Endothelial cell of umbilical vein (primary cell): ENCODE measurements around the gene OR7C2. TPM values are rescaled to one million over a fixed set of nuclear protein-coding genes. Genes with fewer than 3 reads are reported as not detected.

Experiments
- BruUV-seq: library from RNA; stranded (reverse); fragments of 400-500 nt; replicated peaks from 2 replicates; lab custom pipeline; 2021; lab: Mats Ljungman, UMichigan
- CTCF ChIA-PET: fragments of 300-600, 350-600 bp; sonication (Branson Sonifier 250); formaldehyde crosslinking; loops from one replicate; lab custom pipeline; 2021; ENCODE audit warnings: antibody characterized with exemption, inconsistent platforms; lab: Charles Lee
- POLR2A ChIA-PET: fragments of 300-600, 350-600 bp; sonication (Branson Sonifier 250); formaldehyde crosslinking; loops from one replicate; lab custom pipeline; 2021; ENCODE audit warnings: antibody characterized with exemption, inconsistent platforms; lab: Charles Lee
- DNase-seq: peaks from one replicate; pipeline ENCODE4 v3.0.0-alpha.2; 2011; ENCODE audit warnings: low read depth, low spot score
- FAIRE-seq: peaks from 2 replicates; lab custom pipeline; 2011; peaks lifted over from hg19 to GRCh38; lab: Jason Lieb, UNC
- H2AFZ ChIP-seq: 2 replicates; pipeline ENCODE4 v1.6.0; 2012; ENCODE audit warnings: low read depth, low read length, control low read depth, inconsistent platforms
- H3K27ac ChIP-seq: 2 replicates; pipeline ENCODE4 v1.5.1; 2011; ENCODE audit warnings: low read depth, mild to moderate bottlenecking, control low read depth, low read length, moderate library complexity; ENCODE audit not compliant: insufficient read depth
- H3K27me3 ChIP-seq, 2 experiments: 2 replicates each; pipeline versions ENCODE4 v1.6.0 to v1.6.1; 2011; ENCODE audit warnings: low read length in 2 of 2, mixed read lengths in 1 of 2; ENCODE audit not compliant: control insufficient read depth in 2 of 2, insufficient read depth in 2 of 2
- H3K36me3 ChIP-seq, 2 experiments: 2 replicates in 1 of 2; 3 replicates in 1 of 2; pipeline ENCODE4 v1.5.1; 2011; ENCODE audit warnings: low read length in 2 of 2, mild to moderate bottlenecking in 1 of 2, moderate library complexity in 1 of 2; ENCODE audit not compliant: control insufficient read depth in 2 of 2, insufficient read depth in 2 of 2; ENCODE audit errors: extremely low read depth in 1 of 2
- H3K4me1 ChIP-seq: 3 replicates; pipeline ENCODE4 v1.5.1; 2011; ENCODE audit warnings: mild to moderate bottlenecking, low read length; ENCODE audit not compliant: control insufficient read depth, insufficient read depth; ENCODE audit errors: extremely low read depth
- H3K4me2 ChIP-seq: 2 replicates; pipeline ENCODE4 v1.6.1; 2011; ENCODE audit warnings: low read length, control low read depth, mixed read lengths; ENCODE audit not compliant: insufficient read depth
- H3K4me3 ChIP-seq, 3 experiments: fragments of 200-600 bp in 1 of 3; sonication (generic), shearing (Covaris generic) in 1 of 3; replicated peaks in 1 of 3; 2 replicates each; pipeline ENCODE4 v1.5.1; 2011 to 2016; ENCODE audit warnings: control low read depth in 3 of 3, low read length in 3 of 3, mild to moderate bottlenecking in 2 of 3, inconsistent platforms in 1 of 3, low read depth in 1 of 3, moderate library complexity in 1 of 3; ENCODE audit not compliant: insufficient read depth in 1 of 3
- H3K79me2 ChIP-seq: 2 replicates; pipeline ENCODE4 v1.6.0; 2012; ENCODE audit warnings: low read length, inconsistent platforms; ENCODE audit not compliant: control insufficient read depth, insufficient read depth
- H3K9ac ChIP-seq: replicated peaks from 2 replicates; pipeline ENCODE3; 2011; ENCODE audit warnings: low read length, control low read depth; ENCODE audit not compliant: insufficient read depth; ENCODE audit errors: extremely low read depth
- H3K9me1 ChIP-seq: replicated peaks from 3 replicates; pipeline ENCODE4 v1.6.0; 2011; ENCODE audit warnings: mild to moderate bottlenecking, low read length; ENCODE audit not compliant: control insufficient read depth, insufficient read depth; ENCODE audit errors: extremely low read depth
- H3K9me3 ChIP-seq: replicated peaks from 2 replicates; pipeline ENCODE4 v1.5.1; 2012; ENCODE audit warnings: low read length, inconsistent platforms; ENCODE audit not compliant: control insufficient read depth, insufficient read depth
- H4K20me1 ChIP-seq: replicated peaks from 2 replicates; pipeline ENCODE3; 2011; ENCODE audit warnings: mild to moderate bottlenecking, low read length; ENCODE audit not compliant: control insufficient read depth, insufficient read depth; ENCODE audit errors: extremely low read depth
- CTCF ChIP-seq, 2 donors: IDR thresholded peaks; 1 replicate in 1 of 2; 2 replicates in 1 of 2; pipeline ENCODE4 v1.5.1; 2011; ENCODE audit warnings: low read length in 2 of 2, mild to moderate bottlenecking in 2 of 2, moderate library complexity in 2 of 2, control low read depth in 1 of 2, inconsistent platforms in 1 of 2, low read depth in 1 of 2; ENCODE audit not compliant: insufficient read depth in 1 of 2; ENCODE audit errors: extremely low read depth in 1 of 2
- EZH2 ChIP-seq: IDR thresholded peaks from 2 replicates; pipeline ENCODE4 v1.6.1; 2012; ENCODE audit warnings: borderline replicate concordance, low read depth, mild to moderate bottlenecking, moderate library complexity, low read length, inconsistent platforms; ENCODE audit not compliant: severe bottlenecking
- FOS ChIP-seq: IDR thresholded peaks from 2 replicates; pipeline ENCODE4 v1.6.1; 2011; ENCODE audit warnings: mild to moderate bottlenecking, low read length, moderate library complexity, borderline replicate concordance; ENCODE audit not compliant: insufficient read depth
- GATA2 ChIP-seq: IDR thresholded peaks from 2 replicates; pipeline ENCODE4 v1.7.0; 2011; ENCODE audit warnings: low read depth, mild to moderate bottlenecking, moderate library complexity, mixed read lengths, low read length; ENCODE audit not compliant: insufficient read length, insufficient read depth
- JUN ChIP-seq: IDR thresholded peaks from 2 replicates; pipeline ENCODE4 v1.6.1; 2011; ENCODE audit warnings: borderline replicate concordance, low read depth; ENCODE audit not compliant: insufficient read length, insufficient read depth
- MAX ChIP-seq: IDR thresholded peaks from 2 replicates; pipeline ENCODE4 v1.6.1; 2011; ENCODE audit not compliant: insufficient read depth, insufficient read length
- MYC ChIP-seq: IDR thresholded peaks from one replicate; pipeline ENCODE4 v1.6.1; 2011; ENCODE audit warnings: mild to moderate bottlenecking, low read depth, low read length
- POLR2A ChIP-seq: IDR thresholded peaks from 2 replicates; pipeline ENCODE4 v1.6.1; 2012; ENCODE audit warnings: low read depth, mild to moderate bottlenecking, control low read depth, low read length
- POLR2AphosphoS5 ChIP-seq: IDR thresholded peaks from 2 replicates; pipeline ENCODE4 v1.6.1; 2012; ENCODE audit warnings: low read depth, mild to moderate bottlenecking, control low read depth, low read length, moderate library complexity; ENCODE audit not compliant: insufficient read depth
- dilution Hi-C: fragments of 300-500 bp; cut with MboI; formaldehyde crosslinking; loops from one replicate; pipeline ENCODE4 v1.15.0; 2019; ENCODE audit warnings: low sequenced_read_pairs; ENCODE audit not compliant: extremely low pct_ligation_motif_present
- intact Hi-C: fragments of 100-400 bp; cut with micrococcal nuclease; formaldehyde crosslinking; loops from one replicate; pipeline ENCODE4 v1.10.0; 2022
- polyA plus RNA-seq, 4 experiments: library from polyadenylated mRNA; depleted of rRNA in 3 of 4; stranded (reverse) in 3 of 4; unstranded in 1 of 4; fragments of >200 nt; gene quantifications; 2 replicates each; pipeline versions ENCODE4 v1.2.1 to v1.2.3, GENCODE V29; 2011 to 2012; ENCODE audit warnings: missing spikeins in 1 of 4
- total RNA-seq: library from RNA; stranded (reverse); gene quantifications from 2 replicates; pipeline ENCODE4 v1.2.3, GENCODE V29; 2021

OR7C2 gene
- total and polyA plus RNA-seq, 2 donors (not counting 3 experiments of a cell fraction or from before 2014, with no cell fraction given), result not detected

- no peak overlapping the region for H2AFZ ChIP-seq
- no peaks in the 10 kb centered on the region for H3K79me2 ChIP-seq
- no peak overlapping the region for H3K4me3 ChIP-seq
- intact Hi-C loops (no loop called here), dilution Hi-C loops (no loop called here)
- H3K9me3 ChIP-seq, result no peaks in the 10 kb centered on the region
- DNase-seq (no peak), FAIRE-seq (no peak)
- H3K27ac ChIP-seq, result no peak overlapping the region
- no peaks in the 10 kb centered on the region for H3K4me1 ChIP-seq
- no peak overlapping the region for H3K4me2 ChIP-seq
- H4K20me1 ChIP-seq, result no peaks in the 10 kb centered on the region
- H3K36me3 ChIP-seq, result no peaks in the 10 kb centered on the region
- ChIA-PET CTCF (no interaction called here), POLR2A (no interaction called here)
- H3K9me1 ChIP-seq, result no peaks in the 10 kb centered on the region
- BruUV-seq, result no TSS peak
- no peaks in the 10 kb centered on the region for H3K27me3 ChIP-seq
- TF ChIP-seq FOS (no peak), CTCF (IDR thresholded peaks at IDR 0.05; ENCODE audit: extremely low read depth in 1 of 2, insufficient read depth in 1 of 2, low read depth in 1 of 2, low read length in 2 of 2) (no peak), MAX (no peak), JUN (no peak), EZH2 (no peak), MYC (no peak), POLR2A (no peak), POLR2AphosphoS5 (no peak), GATA2 (no peak)
- no peak overlapping the region for H3K9ac ChIP-seq
These were observed 24.4 kb upstream of the OR7C2 start for GRCh38 chr19:14916848-14917247.
